Measurements from ENCODE around the gene EXOC7. TPM values are rescaled to one million over a fixed set of nuclear protein-coding genes. Genes with fewer than 3 reads are reported as not detected.

The EXOC7 gene
- total and polyA plus RNA-seq, 2 of the 8 experiments (the other 6 are each of a cell fraction or from before 2014, with no cell fraction given), result 77.1 to 92.6 TPM

DNA sequence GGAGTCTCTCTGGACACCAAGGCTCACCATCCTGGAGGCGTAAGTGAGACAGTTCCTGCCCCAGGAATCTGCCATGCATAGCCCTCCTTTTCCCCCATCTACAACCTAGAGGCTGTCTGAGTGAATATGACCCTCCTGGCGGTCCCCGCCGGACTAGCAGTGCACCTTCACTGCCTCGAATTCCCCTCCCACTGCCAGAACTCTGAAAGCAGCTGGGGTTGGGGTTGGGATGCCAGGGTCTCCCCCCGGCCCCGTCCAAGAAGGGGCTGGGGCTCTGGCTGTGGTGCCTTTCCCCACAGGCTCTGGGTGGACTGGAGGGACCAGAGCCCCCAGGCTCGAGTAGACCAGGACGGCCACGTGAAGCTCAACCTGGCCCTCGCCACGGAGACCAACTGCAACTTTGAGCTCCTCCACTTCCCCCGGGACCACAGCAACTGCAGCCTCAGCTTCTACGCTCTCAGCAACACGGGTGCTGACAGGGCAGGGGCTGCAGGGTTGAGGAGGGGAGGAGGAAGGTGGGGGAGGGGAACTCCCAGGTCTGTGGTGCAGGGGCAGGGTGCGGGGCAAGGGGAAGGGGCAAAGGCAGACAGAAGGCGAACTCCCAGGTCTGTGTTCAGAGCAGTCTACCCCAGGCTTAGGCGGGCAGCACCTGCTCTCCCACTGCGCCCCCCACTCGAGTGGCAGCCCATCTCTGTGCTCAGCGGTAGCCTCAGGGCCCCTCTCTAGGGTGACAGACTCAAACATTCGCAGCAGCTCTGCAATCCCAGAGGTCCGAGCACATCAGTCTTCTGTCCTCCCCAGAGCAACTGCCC is 23.4 kb downstream of the EXOC7 start (continued):
- TF ChIP-seq, protein P1, sequence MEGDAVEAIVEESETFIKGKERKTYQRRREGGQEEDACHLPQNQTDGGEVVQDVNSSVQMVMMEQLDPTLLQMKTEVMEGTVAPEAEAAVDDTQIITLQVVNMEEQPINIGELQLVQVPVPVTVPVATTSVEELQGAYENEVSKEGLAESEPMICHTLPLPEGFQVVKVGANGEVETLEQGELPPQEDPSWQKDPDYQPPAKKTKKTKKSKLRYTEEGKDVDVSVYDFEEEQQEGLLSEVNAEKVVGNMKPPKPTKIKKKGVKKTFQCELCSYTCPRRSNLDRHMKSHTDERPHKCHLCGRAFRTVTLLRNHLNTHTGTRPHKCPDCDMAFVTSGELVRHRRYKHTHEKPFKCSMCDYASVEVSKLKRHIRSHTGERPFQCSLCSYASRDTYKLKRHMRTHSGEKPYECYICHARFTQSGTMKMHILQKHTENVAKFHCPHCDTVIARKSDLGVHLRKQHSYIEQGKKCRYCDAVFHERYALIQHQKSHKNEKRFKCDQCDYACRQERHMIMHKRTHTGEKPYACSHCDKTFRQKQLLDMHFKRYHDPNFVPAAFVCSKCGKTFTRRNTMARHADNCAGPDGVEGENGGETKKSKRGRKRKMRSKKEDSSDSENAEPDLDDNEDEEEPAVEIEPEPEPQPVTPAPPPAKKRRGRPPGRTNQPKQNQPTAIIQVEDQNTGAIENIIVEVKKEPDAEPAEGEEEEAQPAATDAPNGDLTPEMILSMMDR (IDR thresholded peaks at IDR 0.05; ENCODE audit: control extremely low read depth in 1 of 3, insufficient read depth in 1 of 3, low read depth in 1 of 3, low read length in 3 of 3), result peak in 2 of 3 experiments; percentile 9 to 34; a peak in 2 of 4 replicates
- TF ChIP-seq EP300 (IDR thresholded peaks at IDR 0.05; ENCODE audit: borderline replicate concordance in 1 of 2, low read depth in 2 of 2, low read length in 2 of 2), result no peak
- no peak for TF ChIP-seq CBX8 (IDR thresholded peaks at IDR 0.05; ENCODE audit: borderline replicate concordance, low read depth, low read length)
- TF ChIP-seq, protein P2, sequence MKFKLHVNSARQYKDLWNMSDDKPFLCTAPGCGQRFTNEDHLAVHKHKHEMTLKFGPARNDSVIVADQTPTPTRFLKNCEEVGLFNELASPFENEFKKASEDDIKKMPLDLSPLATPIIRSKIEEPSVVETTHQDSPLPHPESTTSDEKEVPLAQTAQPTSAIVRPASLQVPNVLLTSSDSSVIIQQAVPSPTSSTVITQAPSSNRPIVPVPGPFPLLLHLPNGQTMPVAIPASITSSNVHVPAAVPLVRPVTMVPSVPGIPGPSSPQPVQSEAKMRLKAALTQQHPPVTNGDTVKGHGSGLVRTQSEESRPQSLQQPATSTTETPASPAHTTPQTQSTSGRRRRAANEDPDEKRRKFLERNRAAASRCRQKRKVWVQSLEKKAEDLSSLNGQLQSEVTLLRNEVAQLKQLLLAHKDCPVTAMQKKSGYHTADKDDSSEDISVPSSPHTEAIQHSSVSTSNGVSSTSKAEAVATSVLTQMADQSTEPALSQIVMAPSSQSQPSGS (IDR thresholded peaks at IDR 0.05; ENCODE audit: low read length), result peak; percentile 69; the same call in 1 of the 2 replicates
- TF ChIP-seq RAD21 (IDR thresholded peaks at IDR 0.05 in 1 of 2, conservative IDR thresholded peaks at IDR 0.05 in 1 of 2; ENCODE audit: low read depth in 2 of 2, low read length in 2 of 2), result no peak; a peak in 1 of 4 replicates

Data from H1 (cell line).